Hematopoietic multipotent progenitor cell treated with erythropoietin and hydrocortisone succinate and interleukin-3 and kit ligand, for 8 days (in vitro differentiated cells): Measurements from ENCODE around the gene GALR1.
"Not testable (repeated sequence)": the region's sequence is repeated elsewhere in the genome, so short reads cannot be mapped to it uniquely, and the experiment has no call there.

Source experiments
- DNase-seq: peaks from one replicate; pipeline ENCODE4 v3.0.0-alpha.2; 2015

The GALR1 gene

DNA sequence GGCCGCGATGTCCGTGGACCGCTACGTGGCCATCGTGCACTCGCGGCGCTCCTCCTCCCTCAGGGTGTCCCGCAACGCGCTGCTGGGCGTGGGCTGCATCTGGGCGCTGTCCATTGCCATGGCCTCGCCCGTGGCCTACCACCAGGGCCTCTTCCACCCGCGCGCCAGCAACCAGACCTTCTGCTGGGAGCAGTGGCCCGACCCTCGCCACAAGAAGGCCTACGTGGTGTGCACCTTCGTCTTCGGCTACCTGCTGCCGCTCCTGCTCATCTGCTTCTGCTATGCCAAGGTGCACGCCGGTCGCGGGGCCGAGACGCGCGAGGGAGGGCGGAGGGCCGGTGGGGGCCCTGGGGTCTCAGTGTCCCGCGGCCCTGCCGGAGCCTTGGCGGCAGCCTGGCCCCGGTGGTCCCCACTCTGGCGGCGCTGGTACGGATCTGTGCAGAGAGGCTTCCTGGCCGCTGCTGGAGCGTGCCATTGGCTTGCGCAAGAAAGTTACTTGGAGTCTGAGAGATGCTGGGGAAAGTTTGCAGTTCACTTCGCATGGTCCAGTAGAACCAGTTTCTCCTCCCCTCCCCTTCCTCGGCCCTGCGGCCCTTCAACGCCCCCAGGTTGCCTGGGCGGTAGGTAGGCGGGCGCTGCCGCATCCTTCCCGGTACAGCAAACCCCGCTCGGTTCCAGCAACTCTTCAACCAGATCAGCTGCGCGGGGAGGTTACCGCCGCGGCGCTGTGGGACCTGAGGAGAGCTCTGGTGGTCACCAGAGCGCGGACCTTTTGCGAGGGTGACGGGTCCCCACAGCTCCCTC is 1.5 kb downstream of the GALR1 start:
- DNase-seq: no peak

DNA sequence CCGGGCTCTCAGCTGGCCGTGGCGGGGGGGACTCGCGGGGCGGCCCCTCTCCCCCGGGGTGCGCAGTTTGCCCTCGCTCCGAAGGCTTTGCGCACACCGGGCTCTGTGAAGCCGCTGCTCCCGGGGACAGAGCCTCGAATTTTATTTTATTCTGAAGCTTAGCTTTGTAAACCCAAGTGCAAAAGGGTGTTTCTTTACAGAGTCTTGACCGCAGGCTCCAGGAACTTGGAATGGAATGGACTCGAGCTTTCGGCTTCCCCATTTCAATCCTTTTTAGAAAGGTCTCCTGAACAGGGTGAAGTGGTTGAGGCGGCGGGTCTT is 2.0 kb downstream of the GALR1 start:
- no peak for DNase-seq

DNA sequence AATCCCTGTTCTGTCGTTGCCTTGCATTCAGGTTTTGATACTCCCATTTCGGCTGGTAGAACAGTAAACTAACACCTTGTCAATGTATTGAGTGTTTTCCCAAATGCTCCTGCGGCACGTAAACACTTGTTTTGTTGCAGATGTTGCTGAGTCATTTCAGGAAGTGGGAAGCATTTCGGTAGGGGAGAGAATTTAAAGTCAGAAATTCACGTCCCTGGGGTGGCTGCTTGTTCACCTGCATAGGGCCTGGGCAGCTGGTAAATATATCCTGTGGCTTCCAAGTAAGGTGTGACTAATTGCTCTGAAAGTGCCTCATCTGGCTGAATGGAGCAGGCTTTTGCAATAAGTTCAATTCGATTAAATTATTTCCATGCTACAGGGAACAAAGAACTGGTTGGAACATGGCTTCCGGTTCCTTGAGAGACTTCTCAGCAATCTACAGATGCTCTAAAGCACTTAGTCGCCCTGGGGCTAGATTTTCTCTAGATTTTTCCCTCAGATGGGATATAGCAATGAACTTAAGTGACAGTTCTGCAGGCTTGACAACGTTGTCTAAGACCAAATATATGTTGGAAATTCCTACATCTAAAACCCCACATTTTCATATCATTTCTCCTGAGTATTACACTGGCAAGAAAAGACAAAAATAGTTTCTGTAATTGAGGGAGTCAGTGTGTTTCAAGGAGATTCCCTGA is 5.2 kb downstream of the GALR1 start:
- DNase-seq: no peak

DNA sequence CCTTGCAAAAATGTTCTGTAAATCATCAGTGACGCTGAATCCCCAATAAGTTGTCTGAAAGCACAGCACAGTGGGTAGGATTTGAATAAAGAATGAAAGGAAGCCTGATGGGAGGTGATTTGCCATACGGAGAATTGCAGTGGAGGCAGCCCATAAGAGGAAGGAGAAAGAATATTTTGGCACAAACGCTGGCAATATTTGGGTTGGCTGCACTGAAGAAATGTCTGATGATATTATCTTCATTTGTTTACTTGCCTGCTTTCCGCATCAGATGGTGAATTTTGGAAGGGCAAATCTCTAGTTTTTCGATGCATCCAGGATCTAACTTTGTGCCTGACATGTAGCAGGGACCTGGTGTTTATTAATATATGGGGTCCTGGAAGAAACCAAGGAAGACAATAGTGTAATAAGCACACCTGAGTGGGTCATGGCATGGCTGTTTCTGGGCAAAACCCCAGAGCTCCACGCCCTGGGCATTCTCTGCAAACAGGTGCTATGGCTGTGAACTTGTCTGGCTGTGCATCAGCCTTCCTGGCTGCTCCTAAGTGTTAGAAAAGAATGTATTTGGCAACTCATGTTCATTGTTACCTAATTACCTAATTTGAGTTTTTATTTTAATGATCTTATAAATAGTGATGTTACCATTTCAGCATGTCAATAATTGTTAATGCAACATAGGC is 5.9 kb downstream of the GALR1 start:
- no peak for DNase-seq

DNA sequence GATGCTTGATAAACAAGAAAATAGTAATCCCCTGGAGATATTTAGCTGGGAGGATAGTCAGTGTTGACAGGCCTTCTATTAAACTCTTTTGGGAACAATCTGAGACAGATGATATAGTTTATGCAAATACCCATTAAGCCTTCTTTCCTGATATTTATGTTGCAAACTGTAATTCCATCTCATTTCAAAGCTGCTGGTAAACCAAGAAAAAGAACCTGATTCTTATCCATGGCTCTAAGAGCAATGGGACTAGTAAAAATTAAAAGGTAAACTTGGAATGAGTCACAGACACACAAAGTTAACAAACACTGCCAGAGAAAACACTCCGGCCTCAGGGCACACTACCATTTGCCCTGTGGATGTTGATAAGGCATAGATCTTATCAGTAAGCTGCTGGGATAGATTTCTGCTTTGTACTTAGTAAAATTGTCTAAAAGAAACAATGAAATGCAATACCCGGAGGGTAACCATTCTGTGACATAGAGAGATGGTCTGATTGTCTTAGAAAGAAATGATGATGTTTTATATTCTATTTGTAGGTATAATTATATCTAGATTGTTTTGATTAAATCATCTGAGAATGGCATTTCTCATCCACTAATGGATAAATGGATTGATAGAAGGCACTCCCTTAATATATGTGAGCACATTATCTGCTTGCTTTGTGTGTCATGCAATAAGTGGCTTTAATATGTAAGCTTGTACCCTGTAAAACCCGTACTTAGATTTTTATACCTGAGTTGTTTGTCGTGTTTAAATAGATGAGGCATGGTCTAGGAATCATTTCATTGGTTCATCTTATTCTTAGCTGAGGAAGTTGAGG is 13.2 kb downstream of the GALR1 start:
- no peak for DNase-seq

DNA sequence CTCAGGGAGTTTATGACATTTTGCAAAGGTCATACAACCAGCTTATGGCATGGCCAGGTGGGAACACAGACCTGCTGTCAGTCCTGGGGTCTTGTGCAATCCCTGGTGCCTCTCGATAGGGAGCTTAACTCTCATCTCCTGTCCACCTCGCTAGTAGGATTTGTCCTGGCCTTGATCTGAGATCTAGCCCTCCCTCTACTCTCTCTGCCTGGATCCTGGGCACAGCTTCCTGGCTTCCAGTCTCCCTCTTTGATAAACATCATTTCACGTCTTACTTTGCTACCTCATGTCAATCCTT is 13.8 kb downstream of the GALR1 start:
- DNase-seq: no peak

DNA sequence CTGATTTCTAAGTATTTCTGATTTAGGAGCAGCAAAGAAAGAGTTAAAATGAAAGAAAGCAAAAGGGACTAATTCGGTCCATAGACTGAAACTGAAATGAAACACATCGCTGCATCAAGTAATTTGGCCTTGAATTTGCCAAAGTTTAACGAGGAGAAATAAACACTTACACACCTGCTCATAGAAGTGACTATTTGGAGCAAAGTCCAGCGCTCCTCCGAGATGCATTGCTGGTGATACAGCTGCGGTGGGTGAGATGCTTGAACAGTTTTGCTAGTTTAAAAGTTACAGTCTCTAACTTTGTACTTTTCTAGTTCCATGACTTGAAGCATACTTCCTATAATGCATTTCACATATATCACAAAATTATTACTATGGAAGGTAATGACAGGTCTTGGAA is 18.3 kb downstream of the GALR1 start:
- DNase-seq: no peak

DNA sequence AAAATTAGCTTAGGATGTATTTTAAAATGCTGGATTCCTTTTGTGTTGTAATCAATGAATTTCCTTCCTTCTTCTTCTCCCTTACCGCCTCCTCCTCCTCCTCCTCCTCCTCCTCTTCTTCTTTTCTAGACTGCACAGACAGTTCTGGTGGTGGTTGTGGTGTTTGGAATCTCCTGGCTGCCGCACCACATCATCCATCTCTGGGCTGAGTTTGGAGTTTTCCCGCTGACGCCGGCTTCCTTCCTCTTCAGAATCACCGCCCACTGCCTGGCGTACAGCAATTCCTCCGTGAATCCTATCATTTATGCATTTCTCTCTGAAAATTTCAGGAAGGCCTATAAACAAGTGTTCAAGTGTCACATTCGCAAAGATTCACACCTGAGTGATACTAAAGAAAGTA is 18.8 kb downstream of the GALR1 start:
- no peak for DNase-seq

DNA sequence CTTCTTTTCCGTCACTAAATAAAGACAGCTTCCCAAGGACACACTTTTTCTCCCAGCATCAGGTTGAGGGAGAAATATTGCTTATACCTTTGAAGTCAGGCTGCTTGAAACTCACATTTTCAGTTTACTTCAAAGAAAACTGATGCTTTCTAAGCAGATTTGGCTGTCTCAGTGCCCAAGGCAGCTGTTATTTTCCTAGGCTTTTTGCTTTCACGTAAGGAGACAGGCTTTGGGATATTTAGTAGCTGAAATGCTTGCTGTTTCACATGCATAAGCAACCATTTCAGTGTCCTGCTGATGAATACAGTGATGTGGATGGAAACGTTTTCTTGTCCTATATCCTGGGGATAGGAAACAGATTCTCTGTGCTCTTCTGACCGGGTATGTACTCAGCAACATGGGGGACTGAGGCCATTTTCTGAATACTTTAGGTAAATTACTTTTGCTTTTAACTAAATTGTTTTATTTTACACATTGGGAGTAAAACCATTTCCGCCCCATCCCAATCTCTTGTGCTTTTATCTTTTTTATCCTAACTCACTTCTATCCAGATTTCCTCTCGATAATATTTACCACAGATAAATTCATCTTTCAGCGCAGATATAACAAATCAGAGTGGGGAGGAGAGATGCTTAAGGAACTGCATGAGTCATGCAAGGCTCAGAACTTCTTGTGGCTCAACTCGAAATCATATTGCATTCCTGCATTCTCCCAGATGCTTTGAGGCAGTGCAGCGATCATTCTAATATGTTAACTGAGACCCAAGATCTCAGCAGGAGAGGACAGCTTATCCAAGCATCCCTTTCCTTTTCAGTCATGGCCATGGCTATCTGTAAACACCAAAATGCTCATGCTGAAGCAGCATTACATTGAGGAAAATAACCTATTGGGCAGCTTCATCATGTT is 22.2 kb downstream of the GALR1 start:
- no peak for DNase-seq

DNA sequence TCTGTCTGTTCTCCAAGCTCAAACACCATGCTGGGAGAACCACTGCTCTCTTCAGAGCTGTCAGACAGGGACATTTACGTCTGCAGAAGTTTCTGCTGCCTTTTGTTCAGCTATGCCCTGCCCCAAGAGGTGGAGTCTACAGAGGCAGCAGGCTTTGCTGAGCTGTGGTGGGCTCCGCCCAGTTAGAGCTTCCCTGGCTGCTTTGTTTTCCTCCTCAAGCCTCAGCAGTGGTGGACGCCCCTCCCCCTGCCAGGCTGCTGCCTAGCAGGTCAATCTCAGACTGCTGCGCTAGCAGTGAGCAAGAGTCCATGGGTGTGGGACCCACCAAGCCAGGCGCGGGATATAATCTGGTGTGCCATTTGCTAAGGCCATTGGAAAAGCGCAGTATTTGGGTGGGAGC is 41.2 kb downstream of the GALR1 start:
- not testable (repeated sequence) for DNase-seq

DNA sequence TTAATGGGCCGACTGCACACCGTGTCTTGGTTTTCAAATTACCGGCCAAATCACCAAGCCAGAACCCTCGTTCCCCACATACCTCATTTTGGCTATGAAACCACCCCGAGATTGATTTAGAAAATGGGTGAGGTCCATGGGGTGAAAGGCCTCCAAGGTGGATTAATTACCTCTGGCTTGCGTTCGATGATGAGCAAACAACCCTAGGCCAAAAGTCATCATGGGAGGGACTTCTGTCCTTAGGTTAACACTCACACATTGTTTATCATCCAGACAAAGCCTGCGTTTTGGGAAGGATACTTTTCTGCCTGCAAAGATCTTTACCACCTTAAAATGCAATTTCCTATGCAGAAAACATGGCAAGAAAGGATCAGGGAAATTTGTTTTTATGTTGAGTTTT is 48.5 kb downstream of the GALR1 start:
- no peak for DNase-seq

DNA sequence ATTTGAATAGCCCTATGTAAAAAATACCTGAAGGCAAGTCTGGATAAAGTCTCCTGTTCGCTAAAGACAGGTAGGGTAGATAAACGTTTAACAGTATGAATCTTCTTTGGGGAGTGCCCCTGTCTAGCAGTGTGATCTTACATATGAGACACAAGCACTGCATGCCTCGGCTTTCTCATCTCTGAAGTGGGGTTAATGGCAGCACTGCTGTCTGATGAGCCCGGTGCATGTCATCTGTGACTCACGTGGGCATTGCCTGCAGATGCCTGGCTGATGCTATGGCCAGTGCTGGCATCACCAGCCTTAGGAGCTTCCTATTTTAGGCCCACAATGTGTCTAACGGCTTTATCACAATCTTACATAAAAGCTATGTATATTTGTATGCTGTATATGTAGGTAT is 50.1 kb downstream of the GALR1 start:
- DNase-seq: no peak

DNA sequence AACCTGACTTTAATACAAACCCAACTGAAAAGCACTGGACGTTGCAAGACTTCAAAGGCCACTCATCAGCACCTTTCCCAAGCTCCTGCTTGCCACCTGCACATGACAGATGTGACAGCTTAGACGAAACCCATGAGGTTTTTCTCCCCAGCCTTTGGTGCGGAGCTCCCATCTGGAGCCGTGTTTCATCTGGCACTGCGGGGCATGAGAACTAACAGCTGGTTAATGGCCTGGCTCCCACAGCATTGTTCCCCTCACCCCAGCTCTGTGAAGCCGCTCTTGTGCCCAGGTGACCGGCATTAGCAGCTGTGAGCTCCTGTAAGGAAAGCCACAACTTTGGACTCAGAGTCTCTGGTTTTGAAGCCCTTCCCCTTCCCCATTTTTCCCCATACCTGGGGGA is 50.9 kb downstream of the GALR1 start:
- no peak for DNase-seq

DNA sequence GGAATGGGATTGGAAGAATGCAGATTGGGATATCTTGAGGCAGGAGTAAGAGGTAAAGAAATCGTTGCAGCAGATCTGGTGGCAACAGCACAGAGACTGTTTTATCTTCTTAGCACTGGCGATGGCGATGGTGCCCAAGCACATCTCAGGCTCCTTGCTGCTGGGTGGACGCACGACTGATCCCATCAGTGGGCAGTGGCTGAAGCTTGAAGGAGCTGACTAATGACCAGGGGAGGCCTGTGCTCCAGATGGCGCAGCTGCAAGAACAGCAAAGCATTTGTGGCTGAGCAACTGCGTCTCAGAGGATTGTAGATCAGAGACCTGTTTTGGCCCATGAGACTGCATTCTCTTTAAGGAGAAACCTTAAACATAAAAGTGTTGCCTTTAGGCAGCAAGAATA is 54.6 kb downstream of the GALR1 start:
- DNase-seq: no peak

DNA sequence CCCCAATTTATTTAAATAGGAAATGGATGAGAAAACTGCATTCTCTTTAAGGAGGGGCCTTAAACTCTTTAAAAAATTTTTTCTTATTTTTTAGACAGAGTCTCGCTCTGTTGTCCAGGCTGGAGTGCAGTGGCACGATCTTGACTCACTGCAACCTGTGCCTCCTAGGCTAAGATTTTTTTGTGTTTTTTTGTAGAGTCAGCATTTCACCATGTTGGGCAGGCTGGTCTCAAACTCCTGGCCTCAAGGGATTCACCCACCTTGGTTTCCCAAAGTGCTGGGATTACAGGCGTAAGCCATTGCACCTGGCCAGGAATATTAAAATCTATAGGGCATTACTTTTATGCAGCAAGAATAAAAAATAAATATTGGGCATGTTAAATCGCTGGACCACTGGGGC is 56.0 kb downstream of the GALR1 start:
- DNase-seq: no peak

DNA sequence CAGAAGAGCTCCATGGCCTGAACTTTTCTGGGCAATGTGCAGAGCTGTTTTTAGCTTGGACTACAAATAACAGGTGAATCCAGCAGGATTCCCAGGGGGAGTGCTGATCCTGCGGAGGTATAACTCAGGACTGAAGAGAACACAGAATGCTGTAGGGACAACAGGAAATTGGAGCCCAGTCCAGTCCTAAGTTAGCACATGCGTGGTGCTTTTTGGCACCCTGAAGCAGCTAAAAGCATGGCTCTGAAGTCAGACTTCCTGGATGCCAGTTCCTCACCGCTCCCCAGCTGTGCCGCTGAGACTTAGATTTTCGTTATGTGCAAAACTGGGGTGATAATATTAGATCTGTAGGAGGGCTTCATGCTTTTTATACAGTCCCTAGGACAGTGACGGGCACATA is 58.6 kb downstream of the GALR1 start:
- no peak for DNase-seq

DNA sequence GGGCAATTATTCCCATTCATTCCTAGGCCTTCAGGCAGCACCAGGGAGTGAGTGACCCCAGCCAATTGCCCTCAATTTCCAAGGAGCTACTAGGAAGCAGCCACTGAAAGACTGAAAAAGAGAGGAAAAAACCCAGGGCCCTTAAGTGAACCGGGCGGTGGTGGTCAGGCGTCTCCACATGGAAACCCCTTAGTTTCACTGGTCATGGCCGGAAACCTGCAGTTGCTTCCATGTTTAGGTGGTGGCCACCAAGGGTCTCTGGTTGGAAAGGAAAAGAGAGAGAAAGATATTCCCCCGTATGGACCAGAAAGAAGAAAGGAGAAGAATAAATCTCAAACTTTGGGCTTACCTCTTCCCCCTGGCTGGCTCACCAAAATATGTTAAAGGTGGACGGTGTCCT is 64.9 kb downstream of the GALR1 start:
- no peak for DNase-seq

DNA sequence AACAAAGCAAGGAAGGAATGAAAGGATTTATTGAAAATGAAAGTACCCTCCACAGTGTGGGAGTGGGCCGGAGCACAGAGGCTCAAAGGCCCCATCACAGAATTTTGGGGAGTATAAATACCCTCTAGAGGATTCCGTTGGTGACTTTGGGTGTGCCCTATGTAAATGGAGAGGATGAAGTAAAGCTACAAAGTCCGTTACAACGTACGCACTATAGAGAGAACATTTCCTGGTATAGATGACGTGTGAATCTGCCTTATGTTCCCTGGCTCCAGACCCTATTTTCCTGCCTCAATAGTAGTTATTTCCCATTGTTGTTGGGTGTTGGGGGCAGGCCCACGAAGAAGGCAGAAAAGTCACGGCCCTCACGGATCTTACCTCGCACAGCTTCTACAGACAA is 65.3 kb downstream of the GALR1 start:
- no peak for DNase-seq

DNA sequence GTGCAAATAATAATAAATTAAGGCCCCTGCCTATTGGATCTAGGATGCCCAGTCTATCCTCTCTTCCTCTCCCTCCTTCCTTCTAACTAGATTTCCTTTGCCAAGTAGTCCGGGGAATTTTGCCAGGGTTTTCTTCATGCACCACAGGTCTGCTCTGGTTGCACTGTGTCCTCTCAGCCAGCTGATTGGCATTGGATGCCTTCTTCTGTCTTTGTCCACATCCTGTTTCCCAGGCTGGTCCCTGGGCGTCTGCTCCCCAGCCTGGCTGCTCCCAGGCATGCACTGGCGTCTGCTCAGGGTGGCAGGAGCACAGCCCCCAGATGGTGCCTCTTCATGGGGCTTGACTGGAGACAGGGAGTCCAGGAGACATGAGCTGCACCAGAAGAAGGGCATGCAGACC is 66.4 kb downstream of the GALR1 start:
- DNase-seq: no peak

DNA sequence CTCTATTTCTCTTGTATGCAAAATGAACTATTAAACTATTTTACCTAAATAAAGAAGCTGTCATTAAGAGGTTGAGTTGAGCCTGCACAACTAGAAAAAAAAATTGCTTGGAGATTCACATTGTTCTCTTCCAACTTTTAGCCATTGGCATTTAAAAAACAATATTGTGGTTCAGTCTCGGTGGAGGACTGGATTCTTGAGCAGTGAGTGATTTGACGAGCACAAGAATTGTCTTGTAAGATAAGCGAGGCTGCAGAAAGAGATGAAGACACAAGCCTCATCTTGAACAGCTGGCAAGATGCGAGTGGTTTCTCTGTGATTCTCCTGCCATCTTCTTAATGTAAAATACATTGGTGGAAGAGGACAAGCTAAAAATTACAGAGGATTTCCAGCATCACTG is 67.0 kb downstream of the GALR1 start:
- DNase-seq: no peak

DNA sequence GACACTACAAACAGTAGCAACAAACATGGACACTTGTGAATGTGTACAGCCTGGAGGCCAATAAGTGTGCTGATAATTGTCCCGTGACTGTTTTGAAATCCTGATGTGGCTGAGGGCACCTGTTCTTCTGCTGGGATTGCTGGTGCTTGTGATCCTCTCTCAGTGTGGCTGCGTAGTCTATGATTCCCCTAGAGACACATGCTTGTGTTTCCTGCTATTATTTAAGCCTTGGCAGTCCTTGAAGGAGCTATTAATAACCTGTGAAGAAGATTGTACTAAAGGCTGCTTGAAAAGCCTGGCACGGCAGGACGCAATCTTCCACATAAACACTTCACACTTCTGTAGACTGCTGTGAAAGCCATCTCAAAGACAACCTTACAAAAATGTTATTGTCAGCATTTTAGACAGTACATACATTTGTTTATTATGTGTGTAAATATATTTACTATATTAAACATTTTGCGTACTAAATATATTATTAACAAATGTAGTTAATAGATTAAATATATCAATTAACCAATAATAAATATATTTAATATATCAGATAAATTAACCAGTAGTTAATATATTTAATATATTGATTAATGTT is 71.4 kb downstream of the GALR1 start:
- DNase-seq: no peak
